Hematopoietic multipotent progenitor cell treated with erythropoietin and hydrocortisone succinate and interleukin-3 and kit ligand, for 4 days (in vitro differentiated cells): Measurements from ENCODE around the gene GRK7.

Experiments
- DNase-seq: peaks from one replicate; pipeline ENCODE4 v3.0.0-alpha.2; 2015

Gene GRK7, protein sequence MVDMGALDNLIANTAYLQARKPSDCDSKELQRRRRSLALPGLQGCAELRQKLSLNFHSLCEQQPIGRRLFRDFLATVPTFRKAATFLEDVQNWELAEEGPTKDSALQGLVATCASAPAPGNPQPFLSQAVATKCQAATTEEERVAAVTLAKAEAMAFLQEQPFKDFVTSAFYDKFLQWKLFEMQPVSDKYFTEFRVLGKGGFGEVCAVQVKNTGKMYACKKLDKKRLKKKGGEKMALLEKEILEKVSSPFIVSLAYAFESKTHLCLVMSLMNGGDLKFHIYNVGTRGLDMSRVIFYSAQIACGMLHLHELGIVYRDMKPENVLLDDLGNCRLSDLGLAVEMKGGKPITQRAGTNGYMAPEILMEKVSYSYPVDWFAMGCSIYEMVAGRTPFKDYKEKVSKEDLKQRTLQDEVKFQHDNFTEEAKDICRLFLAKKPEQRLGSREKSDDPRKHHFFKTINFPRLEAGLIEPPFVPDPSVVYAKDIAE (N-terminal part only)

DNA sequence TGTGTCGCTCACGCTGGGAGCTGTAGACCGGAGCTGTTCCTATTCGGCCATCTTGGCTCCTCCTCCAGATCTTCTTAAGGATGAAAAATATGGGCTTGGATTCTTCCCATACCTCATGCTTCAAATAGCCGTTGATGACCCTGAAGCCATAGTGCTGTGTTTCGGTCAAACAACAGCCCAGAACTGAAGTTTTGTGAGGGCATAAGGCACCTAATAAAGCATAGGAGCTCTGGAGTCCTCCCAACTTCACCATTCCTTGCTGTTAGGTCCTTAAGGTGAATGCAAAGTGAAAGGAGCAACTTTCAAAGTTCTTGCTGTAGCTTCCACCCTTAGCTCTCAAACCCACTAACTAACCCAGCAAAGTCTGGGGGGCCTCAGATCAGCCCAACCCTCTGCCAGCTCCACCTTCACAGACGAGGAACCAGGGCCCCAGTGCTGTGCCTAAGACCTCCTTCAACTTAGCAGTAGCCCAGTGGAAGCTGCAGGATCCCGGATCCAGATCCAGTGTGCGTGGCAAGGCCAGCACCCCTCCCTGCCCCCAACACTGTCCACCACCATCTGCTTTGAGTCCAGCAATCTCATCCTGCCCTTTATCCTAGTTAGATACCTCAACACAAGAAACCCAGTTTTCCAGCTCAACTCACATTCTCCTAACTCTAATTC, at the start of gene GRK7:
Gene GRK7 (plus strand): TSS at position 321 of the 663 bp plus-strand sequence. CDS start 14,877 bp downstream, outside the sequence.
- no peak for DNase-seq

DNA sequence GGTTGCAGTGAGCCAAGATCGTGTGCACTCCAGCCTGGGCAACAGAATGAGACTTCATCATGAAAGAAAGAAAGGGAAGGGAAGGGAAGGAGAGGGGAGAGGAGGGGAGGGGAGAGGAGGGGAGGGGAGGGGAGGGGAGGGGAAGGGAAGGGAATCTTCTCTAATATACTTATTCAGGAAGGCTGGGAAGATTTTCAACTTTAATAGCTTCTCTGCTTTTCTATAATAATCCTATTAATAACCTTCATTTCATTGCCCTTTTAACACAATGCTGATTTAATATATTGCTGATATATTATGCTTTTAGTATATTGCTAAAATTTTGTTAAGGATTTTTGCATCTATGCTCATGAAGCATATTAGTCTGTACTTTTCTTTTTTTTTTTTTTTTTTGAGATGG, 48.5 kb upstream of the GRK7 start:
- DNase-seq = no peak

DNA sequence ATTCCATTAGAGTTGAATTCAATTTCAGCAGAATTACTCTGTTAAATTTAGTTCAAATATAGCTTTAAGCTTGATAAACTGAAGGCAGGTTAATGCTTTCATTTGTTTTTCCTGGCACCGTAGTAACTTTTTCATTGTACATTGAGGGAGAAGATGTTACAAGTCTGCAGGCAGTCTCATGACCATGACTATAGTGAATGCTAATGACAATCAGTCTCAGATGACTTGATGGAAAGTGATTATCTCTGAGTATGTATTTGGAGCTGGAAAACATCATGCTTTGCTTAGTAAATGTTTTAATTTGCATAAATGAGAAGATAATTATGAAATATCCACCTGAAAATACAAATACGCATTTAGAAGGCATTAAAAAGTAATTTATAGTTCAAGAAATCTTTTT, 41.1 kb upstream of the GRK7 start:
- DNase-seq = no peak

DNA sequence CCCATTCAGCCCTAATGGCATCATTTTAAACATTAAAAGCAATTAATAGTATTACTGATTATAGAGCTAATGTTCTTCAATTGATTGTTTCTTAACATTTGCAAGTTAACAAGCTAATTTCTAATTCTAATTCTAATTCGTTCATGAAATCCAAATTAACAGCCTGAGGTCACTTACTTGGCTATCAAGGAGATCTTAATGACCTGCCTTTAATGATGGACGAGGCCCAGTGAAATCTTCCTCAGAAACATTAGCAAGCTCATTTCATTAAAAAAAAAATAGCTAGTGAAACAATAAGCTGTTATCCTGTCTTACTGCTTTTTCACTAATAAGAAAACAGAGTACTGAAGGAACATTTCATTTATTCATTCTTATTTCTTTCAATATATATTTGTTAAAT, 40.6 kb upstream of the GRK7 start:
- DNase-seq = no peak

DNA sequence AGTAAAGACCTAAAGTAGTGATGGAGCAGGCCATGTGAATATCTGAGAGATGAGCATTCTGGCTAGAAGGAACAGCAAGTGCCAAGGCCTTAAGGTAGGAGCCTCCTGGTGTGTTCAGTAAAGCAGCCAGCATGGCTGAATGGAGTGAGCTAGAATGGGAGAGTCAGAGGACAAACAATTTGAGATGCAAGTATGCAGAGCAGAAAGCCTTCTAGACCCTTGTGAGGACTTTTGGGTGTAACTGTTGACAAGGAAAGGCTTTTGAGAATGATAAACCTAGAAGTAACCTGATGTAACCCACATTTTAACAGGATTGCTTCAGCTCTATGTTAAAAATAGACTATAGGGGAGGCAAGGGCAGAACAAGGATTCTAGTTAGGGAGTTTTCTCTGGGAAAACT, 40.0 kb upstream of the GRK7 start:
- no peak for DNase-seq

DNA sequence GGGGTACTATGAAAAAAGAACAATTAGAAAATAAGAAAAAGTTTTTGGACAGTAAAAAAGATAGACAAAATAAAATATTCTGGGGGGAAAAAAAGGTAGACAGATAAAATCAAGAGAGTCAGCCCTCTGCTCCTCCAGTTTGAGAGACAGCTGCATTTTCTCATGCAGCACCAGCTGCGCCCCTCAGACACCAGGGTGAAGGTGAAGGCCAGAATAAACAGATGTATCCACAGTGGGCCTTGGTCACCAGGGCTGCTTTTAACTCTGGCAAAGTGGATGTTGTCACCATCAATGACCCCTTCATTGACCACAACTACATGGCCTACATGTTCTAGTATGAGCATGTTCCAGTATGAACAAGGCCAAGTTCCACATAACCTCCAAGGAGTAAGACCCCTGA, 39.0 kb upstream of the GRK7 start:
- no peak for DNase-seq

DNA sequence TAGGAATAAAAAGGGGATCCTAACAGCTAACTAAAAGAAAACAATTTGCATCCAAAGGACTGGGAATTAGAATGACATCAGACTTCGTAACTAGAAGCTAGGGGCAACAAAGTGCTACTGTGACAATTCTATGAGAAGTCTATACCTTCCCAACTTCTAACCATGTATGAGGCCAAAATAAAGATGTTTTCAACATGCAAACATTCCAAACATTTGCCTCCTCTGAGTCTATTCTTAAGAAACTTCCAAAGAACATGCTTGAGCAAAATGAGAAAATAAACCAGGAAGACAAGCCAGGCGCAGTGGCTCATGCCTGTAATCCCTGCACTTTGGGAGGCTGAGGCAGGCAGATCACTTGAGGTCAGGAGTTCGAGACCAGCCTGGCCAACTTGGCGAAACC, 38.2 kb upstream of the GRK7 start:
- DNase-seq = no peak

DNA sequence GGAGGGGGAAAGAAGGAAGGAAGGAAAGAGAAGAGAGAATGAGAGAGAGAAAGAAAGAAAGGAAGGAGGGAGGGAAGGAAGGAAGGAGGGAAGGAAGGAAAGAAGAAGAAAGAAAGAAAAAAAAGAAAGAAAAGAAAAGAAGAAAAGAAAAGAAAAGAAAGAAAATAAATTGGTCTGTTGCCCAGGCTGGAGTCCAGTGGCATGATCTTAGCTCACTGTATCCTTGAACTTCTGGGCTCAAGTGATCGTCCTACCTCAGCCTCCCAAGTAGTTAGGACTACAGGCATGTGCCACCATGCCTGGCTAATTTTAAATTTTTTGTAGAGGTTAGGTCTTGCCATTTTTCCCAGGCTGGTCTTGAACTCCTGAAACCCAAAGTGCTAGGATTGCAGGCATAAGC, 36.7 kb upstream of the GRK7 start:
- no peak for DNase-seq

DNA sequence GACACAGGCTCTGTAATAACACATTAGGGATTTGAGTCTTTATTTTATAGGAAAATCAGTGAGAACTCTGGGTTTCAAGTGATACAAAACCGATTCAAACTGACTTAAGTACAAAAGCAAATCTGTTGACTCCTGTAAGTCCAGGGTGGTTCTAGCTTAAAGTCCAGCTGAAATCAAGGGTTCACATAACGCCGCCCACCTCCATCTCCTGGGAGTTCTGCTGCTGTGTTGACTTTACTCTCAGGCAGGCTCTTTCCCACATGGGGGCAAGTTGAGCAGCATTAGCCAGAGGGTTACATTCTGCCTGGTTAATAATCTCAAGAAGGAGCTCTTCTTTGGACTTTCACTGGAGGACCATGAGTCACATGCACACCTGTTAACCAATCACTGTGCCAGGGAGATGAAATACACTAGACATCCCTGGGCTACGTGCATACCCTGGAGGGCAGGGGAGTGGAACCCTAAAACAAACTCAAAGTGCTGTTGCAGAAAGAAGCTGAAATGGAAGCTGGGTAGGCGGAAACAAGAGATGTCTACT, 34.8 kb upstream of the GRK7 start:
- DNase-seq = no peak

DNA sequence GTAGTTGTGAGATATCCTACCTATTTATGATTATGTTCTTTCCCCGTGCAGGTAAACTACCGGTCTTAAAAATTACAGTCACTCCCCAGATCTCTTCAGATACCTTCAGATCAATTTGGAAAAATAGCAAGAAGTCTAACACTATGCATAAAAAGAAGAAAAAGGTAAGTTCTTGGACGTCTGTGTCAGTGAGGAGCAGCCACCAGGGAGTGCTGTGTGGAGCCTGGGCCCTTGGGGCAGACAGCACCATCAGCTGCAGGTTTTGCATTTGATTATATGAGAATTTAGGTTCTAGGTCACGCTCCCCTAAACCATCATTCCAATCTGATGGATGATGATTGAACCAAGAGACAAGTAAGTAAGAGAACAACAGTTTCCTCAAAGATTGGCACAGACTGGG, 34.0 kb upstream of the GRK7 start:
- peak; percentile 22 for DNase-seq

DNA sequence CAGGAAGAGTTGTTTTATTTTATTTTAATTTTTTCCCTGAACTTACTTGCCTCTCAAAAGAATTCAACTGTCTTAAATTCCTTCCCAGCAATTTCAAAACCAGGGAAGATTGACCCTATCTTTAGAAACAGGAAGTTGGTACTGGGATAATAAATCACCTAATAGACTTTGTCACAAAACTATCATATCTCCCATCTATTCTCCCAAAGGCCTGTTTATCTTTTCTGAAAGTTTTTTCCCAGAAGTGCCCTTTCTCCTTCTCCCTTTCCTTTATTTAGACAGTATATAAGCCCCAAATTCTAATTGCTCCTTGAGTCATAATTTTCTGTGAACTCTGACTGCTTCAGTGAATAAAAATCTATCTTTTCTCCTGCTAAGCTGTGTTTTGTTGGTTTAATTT, 28.0 kb upstream of the GRK7 start:
- no peak for DNase-seq

DNA sequence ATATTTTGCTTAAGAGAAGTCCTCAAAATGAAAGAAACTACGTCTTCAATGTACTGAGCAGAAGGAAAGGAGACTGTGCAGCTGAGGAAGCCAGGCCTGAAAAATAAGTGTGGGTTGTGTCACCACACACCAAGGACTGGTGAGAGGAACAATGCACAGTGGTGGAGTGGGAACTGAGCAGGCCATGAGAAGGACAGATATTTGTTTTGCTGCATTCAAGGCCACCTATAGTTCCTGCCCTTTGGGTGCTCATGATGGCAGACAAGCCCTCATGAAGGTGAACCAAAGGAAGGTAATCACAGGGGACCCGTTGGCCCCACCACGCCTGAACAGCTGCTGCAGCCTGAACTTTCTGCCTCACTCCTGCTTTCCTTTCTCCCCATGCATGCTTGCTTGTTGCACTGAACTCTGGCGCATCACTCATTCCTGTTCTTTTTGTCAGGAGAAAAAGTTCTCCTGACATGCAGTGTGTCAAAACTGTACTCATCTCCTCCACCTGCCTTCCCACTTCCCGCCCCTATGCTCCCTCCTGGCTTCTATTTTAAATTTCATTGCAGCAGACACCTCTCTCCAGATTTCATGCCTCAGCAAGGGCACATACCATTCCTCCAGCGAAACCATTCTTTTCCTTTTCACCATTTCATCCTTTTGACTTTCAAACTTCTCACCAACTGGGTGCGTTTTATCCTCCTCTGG, 27.3 kb upstream of the GRK7 start:
- DNase-seq = no peak

DNA sequence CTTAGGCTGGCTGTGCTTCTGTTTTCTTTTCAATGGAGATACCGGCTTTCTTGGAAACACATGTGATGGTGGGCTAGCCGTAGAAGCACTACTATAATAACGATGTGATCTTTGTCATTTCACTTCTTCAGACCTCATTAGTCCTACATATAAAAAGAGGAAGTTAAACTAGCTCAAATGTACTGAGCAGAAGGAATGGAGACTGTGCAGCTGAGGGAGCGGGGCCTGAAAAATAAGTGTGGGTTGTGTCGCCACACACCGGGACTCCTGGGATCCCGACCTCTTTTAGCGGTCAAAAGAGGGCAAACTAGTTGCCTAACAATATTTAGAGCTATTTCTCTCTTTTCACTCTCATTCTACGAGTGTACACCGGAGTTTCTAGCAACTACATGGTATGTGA, 26.1 kb upstream of the GRK7 start:
- DNase-seq = peak; percentile 53

DNA sequence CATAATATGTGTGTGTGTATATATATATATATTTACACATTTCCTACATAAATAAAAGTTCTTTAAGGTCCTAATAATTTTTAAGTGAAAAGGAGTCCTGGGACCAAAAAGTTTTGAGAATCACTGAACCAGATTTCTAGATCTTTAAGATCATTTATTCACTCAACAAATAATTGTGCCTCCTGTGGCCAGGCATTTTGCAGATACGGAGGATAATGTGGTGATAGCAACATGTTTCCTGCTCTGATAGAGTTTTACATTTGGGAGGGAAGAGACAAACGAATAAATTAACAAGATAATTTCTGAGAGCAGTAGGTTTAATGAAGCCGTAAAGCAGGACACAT, 25.6 kb upstream of the GRK7 start:
- DNase-seq = no peak

DNA sequence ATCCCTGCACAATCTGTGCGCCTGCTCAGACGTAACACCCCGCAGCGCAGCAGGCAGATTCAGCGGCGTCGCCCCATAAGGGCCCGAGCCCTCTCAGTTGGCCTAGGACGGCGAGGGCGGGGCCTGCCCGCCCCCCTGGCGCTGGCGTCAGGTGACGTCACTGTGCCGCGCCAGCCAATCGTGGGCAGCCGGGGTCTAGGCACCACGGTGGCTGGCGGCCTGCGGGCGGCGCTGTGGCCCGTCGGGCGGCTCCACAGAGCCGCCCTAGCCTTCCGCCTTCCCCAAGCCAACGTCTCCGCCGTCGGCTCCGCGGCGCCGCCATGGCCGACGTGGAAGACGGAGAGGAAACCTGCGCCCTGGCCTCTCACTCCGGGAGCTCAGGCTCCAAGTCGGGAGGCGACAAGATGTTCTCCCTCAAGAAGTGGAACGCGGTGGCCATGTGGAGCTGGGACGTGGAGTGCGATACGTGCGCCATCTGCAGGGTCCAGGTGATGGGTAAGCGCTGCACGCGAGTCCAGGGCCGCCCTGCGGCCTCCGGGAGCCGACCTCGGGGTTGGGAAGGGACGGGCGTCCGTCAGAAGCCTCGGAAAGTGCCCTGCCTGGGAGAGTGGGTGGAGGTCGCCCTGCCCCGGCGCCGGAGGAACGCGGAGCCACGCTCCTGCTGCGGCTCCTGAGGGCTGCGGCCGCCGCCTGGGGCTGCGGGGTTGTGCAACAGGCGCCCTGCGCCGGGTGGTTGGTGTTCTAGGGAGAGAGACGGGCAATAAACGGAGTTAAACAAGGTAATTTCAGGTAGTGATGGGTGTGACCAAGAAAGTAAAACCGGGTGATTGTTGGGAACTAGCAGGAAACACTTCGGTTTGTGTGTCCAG, 25.0 kb upstream of the GRK7 start, which contains the start of gene RNF7:
Gene RNF7 (plus strand): TSS at position 277 of the 869 bp plus-strand sequence. CDS start 44 bp downstream, at position 321.
- DNase-seq = peak; percentile 98

DNA sequence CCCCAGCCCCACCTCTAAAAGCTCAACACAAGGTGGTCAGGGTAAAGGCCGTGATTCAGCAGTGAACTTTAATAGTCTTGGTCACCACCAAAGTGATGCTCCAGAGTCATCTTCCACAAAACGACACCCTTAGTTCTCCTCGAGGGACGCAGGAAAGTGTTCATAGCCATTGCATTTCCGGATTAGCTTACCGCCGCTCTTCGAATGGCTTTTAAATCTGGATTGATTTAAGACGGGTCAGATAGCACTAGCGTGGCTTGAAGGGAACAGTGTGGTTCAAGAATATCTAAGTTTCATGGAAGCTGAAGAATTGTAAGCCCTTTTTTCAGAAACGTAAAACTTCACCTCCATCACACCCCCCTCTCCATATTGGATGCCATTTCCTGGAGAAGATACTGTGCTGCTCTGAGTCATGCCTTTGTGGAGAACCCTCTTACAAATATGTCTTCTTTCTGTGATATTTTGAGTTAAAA, 24.3 kb upstream of the GRK7 start:
- peak; percentile 73 for DNase-seq

DNA sequence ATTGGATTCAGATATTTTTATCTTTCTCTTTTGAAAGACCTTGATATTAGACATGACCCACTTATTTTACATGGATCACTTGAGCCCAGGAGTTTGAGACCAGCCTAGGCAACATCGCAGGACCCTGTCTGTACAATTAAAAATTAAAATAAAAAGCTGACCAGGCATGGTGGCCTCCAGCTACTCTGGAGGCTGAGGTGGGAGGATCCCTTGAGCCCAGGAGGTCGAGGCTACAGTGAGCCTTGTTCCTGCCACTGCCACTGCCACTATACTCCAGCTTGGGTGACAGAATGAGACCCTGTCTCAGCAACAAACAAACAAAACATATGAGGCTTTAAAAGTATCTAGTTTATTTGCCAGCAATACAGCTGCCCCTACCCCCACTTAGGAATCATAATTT, 23.5 kb upstream of the GRK7 start:
- DNase-seq = no peak

DNA sequence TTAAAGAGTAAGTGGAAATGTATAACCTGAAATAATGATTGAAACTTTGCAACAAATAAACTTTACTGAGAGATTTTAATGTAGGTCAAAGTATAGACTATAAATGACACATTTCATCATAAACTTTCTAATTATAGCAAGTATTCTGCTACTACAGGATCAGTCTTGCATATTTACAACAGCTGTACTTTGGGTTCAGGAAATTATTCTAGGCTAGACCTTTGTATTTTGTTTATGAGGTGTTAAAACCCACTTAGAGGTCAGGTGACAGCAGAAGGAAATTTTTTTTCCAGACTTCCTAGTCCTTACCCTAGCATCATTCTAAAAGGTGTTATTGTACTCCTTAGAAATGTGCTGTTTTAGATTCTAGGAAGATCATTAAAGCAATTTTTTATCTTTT, 22.9 kb upstream of the GRK7 start:
- DNase-seq = no peak

DNA sequence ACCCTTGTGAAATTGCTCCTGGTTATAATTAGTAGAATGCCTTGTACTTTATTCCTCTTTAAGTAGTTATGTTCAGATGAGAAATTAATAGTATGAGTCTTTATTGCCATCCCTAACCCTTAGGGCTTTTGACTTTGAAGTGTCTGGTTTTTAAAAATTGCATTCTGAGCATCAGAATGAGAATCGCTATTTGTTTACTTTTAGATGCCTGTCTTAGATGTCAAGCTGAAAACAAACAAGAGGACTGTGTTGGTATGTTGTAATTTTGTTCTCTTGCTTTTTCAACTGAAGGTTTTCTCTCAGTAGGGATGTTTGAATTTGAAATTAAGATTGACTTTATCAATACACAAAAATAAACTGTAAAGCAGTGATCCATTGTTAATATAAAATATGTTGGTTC, 19.9 kb upstream of the GRK7 start:
- DNase-seq = no peak

DNA sequence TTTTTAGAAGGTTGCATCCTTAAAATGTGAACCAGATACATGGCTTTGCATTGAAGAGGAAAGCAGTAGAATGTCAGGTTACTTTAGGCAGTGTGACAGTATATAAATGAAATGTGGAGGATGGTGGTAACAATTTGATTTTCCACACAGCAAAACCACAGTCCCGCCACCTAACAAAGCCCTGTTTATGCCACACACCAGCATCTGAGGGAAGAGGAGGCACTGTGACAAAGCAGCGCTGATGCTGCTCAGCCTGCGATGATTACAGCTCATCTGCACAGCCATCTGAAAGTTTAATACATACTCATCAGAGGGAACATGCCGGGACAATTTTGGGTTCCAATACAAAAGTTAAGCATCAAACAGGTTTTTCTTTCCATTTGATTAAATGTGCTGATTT, 16.2 kb upstream of the GRK7 start:
- no peak for DNase-seq

DNA sequence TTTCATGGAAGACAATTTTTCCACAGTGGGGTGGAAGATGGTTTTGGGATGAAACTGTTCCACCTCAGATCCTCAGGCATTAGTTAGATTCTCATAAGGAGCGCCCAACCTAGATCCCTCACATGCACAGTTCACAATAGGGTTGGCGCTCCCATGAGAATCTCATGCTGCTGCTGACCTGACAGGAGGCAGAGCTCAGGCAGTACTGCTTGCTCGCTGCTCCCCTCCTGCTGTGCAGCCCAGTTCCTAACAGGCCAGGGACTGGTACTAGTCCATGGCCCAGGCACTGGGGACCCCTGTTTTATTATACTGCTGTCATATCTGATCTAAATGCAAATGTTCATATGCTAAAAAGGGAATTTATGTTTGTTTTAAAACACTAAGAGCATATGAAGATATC, 9.8 kb upstream of the GRK7 start:
- DNase-seq = no peak

DNA sequence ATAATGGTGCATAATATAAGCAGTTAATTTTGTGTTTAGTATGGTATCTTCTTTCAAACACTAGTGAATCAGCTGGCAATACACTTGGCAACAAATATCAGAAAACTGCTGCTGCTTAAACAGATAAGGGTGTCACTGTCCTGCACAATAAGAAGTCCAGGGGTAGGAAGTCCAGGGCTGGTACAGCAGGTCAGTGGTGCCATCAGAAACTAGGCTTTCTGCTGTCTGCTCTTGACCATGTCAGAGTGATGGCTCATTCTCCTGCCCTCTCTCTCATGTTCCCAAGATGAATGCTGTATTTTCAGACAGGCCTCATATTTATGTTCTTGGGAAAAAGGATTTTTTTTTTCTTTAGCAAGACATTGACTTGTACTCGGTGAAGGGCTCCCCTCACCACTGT, 9.2 kb upstream of the GRK7 start:
- peak; percentile 31 for DNase-seq
